NCI-H2196 (cell line): ENCODE data around the gene GNS.

ENCODE experiments used
- DNase-seq: peaks from one replicate; lab custom pipeline; 2025; ENCODE audit not compliant: unreplicated experiment; lab: John Stamatoyannopoulos, UW

GNS gene

GRCh38 chr12:64759035-64759894 is at the start of gene GNS:
TSS of gene GNS (minus strand) at chr12:64759406. CDS start at chr12:64759276, 130 bp downstream.
- peak; percentile 94 for DNase-seq

- no peak for DNase-seq
Observed at GRCh38 chr12:64808110-64808509, 48.9 kb upstream of the GNS start.

GRCh38 chr12:64806593-64807460 is 47.6 kb upstream of the GNS start:
- no peak for DNase-seq

- no peak for DNase-seq
Observed at GRCh38 chr12:64806173-64806572, 47.0 kb upstream of the GNS start.

GRCh38 chr12:64802180-64802775 is 43.1 kb upstream of the GNS start:
- peak; percentile 55 for DNase-seq

GRCh38 chr12:64801381-64801780 is 42.2 kb upstream of the GNS start:
- DNase-seq = no peak

- DNase-seq = no peak
Observed at GRCh38 chr12:64800640-64801039, 41.4 kb upstream of the GNS start.

- DNase-seq = no peak
Observed at GRCh38 chr12:64798165-64798564, 39.0 kb upstream of the GNS start.

- no peak for DNase-seq
Observed at GRCh38 chr12:64797156-64797555, 38.0 kb upstream of the GNS start.

- peak; percentile 86 for DNase-seq
Observed at GRCh38 chr12:64796205-64796845, 37.1 kb upstream of the GNS start.

- no peak for DNase-seq
Observed at GRCh38 chr12:64794305-64794704, 35.1 kb upstream of the GNS start.

- no peak for DNase-seq
Observed at GRCh38 chr12:64793610-64794009, 34.4 kb upstream of the GNS start.

- no peak for DNase-seq
Observed at GRCh38 chr12:64792128-64792527, 32.9 kb upstream of the GNS start.

GRCh38 chr12:64791036-64791435 is 31.8 kb upstream of the GNS start:
- DNase-seq = no peak

- DNase-seq = no peak
Observed at GRCh38 chr12:64790166-64790565, 31.0 kb upstream of the GNS start.

- DNase-seq = no peak
Observed at GRCh38 chr12:64785838-64786237, 26.6 kb upstream of the GNS start.

GRCh38 chr12:64782191-64782876 is 23.1 kb upstream of the GNS start:
- no peak for DNase-seq

GRCh38 chr12:64781280-64782190 is 22.3 kb upstream of the GNS start:
- no peak for DNase-seq

- DNase-seq = peak; percentile 68
Observed at GRCh38 chr12:64780531-64781279, 21.5 kb upstream of the GNS start.
